Activated CD8-positive, alpha-beta memory T cell treated with anti-CD3 and anti-CD28 coated beads for 36 hours (primary cell): Measurements from ENCODE around the gene TAMM41. TPM values are rescaled to one million over a fixed set of nuclear protein-coding genes. Genes with fewer than 3 reads are reported as not detected.
"Not testable (repeated sequence)": the region's sequence is repeated elsewhere in the genome, so short reads cannot be mapped to it uniquely, and the experiment has no call there.

Experiments
- CTCF ChIA-PET: fragments of 350-600 bp; sonication (Branson Sonifier 250); formaldehyde crosslinking; loops from one replicate; lab custom pipeline; 2021; ENCODE audit warnings: antibody characterized with exemption; lab: Charles Lee
- POLR2A ChIA-PET: fragments of 350-600 bp; sonication (Branson Sonifier 250); formaldehyde crosslinking; loops from one replicate; lab custom pipeline; 2021; ENCODE audit warnings: antibody characterized with exemption; lab: Charles Lee
- total RNA-seq, 2 experiments: library from RNA; stranded (reverse); gene quantifications; one replicate each; pipeline ENCODE4 v1.2.3, GENCODE V29; 2021

The TAMM41 gene
- total RNA-seq, 2 experiments from 2014 or later: 24.7 to 25.5 TPM

GRCh38 chr3:11774296-11774877 lies 72.3 kb downstream of the TAMM41 start:
- POLR2A ChIA-PET: no interaction called here
- CTCF ChIA-PET: interaction anchor here (1.2 kb wide), 1 partner anchor 9 kb away, joined by 3 read pairs; no protein-coding TSS in a partner anchor

- CTCF ChIA-PET, POLR2A ChIA-PET: not testable (repeated sequence)
Observed at GRCh38 chr3:11771931-11772330, 74.8 kb downstream of the TAMM41 start.

- POLR2A ChIA-PET: no interaction called here
- CTCF ChIA-PET: interaction anchor here (0.6 kb wide), 1 partner anchor 63 kb away, joined by 6 read pairs; no protein-coding TSS in a partner anchor
Observed at GRCh38 chr3:11770477-11771391, 76.0 kb downstream of the TAMM41 start.

- ChIA-PET POLR2A (no interaction called here), CTCF (interaction anchor here (0.6 kb wide), 1 partner anchor 62 kb away, joined by 6 read pairs; no protein-coding TSS in a partner anchor)
Observed at GRCh38 chr3:11769704-11770476, 76.8 kb downstream of the TAMM41 start.

GRCh38 chr3:11768604-11769003 lies 78.1 kb downstream of the TAMM41 start:
- CTCF ChIA-PET: no interaction called here
- POLR2A ChIA-PET: no interaction called here

DNA sequence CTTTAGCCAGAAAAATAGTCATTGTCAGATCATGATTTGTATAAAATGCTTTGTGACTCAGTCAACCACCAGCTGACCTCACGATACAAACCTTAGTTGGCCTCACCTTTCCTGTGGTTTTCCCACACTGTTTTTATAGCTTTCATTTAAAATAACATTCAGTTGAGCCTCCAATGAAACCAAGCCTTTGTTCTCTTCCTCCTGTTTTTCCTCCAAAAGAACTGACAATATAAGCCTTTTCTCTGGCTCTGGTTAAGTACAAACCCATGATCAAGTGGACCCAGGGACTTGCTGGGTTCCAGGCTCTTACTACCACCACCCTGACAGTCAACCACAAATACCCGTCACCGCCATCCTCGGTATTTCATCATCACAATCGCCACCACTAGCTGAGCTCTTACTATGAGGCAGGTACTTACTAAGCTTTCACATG lies 81.7 kb downstream of the TAMM41 start:
- POLR2A ChIA-PET: interaction anchor here (0.5 to 0.7 kb wide), 2 partner anchors 142 to 492 kb away, joined by 3 read pairs; no protein-coding TSS in a partner anchor

GRCh38 chr3:11759996-11760395 lies 86.7 kb downstream of the TAMM41 start:
- CTCF ChIA-PET: no interaction called here
- POLR2A ChIA-PET: no interaction called here

More for the DNA sequence above, 81.7 kb downstream of the TAMM41 start:
- CTCF ChIA-PET: interaction anchor here (0.9 to 1.1 kb wide), 2 partner anchors 9 to 31 kb away, joined by 3 read pairs; no protein-coding TSS in a partner anchor

DNA sequence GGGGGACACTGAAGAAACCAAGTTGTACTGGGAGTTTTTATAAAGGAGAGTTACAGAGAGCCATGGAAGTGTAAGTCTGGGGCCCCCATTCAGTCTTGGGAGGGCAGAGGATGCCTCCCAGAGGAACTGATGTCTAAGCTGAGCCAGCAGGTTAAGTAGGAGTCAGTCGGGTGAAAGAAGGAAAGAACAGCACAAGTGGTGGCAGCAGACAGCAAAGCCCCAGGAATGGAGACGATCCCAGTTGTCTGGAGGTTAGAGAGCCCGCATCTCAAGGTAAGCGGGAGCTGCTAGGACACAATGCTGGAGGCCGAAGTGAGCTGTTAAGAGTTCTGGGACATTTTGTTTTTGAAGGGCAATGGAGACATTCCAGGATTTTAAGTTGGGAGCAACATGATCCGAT lies 88.8 kb downstream of the TAMM41 start:
- POLR2A ChIA-PET: no interaction called here
- CTCF ChIA-PET: no interaction called here

- POLR2A ChIA-PET: no interaction called here
- CTCF ChIA-PET: no interaction called here
Observed at GRCh38 chr3:11757441-11757875, 89.2 kb downstream of the TAMM41 start.

DNA sequence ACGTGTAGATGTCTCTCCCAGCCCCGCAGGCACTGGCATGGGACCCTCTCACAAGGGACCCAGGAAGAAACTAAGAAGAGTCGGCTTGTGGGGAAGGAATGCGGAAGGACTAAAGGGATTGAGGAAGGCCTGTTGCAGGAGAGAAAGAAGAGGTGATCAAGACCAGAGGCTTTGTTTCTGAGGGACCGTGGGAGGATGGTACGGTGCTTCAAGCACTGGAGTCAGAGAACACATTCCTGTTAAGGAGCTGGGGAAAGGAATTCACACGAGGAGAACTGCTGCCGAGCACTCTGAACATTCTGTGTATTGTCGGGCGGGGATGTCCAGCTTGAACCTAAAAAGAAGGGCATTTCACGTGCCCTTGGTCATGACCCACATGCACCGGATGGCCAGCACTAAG lies 91.4 kb downstream of the TAMM41 start:
- CTCF ChIA-PET: no interaction called here

GRCh38 chr3:11752254-11752653 lies 94.4 kb downstream of the TAMM41 start:
- POLR2A ChIA-PET, CTCF ChIA-PET: not testable (repeated sequence)

More for the DNA sequence above, 91.4 kb downstream of the TAMM41 start:
- POLR2A ChIA-PET: no interaction called here

- CTCF ChIA-PET: not testable (repeated sequence)
Observed at GRCh38 chr3:11748306-11748705, 98.4 kb downstream of the TAMM41 start.

More at GRCh38 chr3:11748306-11748705, 98.4 kb downstream of the TAMM41 start:
- POLR2A ChIA-PET: not testable (repeated sequence)

Other genes starting within 250 kb of the TAMM41 start
- 10 to 100 TPM; 47.7 to 50.3 TPM for gene VGLL4, start 203.0 kb downstream of the TAMM41 start, total RNA-seq
- gene SYN2, start 157.5 kb upstream of the TAMM41 start, total RNA-seq: under 1 TPM; 0.08 to 0.15 TPM